Measurements from ENCODE around the gene ZFX.

Gene ZFX

DNA sequence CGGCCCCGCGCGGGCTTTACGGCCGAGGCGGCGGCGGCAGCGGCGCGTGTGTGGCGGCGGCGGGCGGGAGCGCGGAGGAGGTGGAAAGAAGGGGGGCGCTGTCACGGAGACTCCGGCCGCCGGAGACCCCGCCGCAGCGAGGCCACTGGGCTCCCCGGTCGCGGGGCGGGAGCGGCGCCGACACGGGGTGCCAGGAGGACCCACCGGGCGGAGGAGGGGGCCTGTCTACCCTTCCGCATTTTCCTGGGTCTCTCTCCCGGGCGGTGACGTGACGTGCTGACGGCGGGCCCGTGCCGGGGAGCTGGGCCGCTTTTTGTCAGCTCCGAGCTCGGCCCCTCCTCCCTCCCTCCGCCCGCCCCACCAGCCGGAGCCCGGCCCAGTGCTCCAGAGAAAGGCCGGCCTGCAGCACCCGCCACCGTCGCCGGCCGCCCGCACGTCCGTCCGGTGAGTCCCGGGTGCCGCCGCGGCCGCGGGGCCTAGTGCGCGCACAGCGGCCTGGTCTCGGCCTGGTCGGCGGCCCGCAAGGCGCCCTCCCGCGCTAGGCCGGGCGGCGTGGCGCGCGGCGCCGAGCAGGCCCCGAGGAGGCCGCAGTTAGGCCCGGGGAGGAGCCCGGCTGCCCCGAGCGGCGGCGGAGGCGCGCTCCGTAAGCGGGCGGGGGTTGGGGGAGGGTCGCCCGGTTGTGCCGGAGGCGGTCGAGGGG lies at the start of gene ZFX:
Gene ZFX, plus strand, starts transcription at position 379 of the 700 bp plus-strand sequence. CDS start 23,014 bp downstream, outside the sequence.
- DNase-seq (ENCODE audit: low read depth): no peak
- TF ChIP-seq, protein P1, sequence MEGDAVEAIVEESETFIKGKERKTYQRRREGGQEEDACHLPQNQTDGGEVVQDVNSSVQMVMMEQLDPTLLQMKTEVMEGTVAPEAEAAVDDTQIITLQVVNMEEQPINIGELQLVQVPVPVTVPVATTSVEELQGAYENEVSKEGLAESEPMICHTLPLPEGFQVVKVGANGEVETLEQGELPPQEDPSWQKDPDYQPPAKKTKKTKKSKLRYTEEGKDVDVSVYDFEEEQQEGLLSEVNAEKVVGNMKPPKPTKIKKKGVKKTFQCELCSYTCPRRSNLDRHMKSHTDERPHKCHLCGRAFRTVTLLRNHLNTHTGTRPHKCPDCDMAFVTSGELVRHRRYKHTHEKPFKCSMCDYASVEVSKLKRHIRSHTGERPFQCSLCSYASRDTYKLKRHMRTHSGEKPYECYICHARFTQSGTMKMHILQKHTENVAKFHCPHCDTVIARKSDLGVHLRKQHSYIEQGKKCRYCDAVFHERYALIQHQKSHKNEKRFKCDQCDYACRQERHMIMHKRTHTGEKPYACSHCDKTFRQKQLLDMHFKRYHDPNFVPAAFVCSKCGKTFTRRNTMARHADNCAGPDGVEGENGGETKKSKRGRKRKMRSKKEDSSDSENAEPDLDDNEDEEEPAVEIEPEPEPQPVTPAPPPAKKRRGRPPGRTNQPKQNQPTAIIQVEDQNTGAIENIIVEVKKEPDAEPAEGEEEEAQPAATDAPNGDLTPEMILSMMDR (conservative IDR thresholded peaks at IDR 0.05; ENCODE audit: low read depth, low read length): no peak
- peak within 1 kb of the TSS; percentile 93 for H3K4me3 ChIP-seq (ENCODE audit: low read length)

DNA sequence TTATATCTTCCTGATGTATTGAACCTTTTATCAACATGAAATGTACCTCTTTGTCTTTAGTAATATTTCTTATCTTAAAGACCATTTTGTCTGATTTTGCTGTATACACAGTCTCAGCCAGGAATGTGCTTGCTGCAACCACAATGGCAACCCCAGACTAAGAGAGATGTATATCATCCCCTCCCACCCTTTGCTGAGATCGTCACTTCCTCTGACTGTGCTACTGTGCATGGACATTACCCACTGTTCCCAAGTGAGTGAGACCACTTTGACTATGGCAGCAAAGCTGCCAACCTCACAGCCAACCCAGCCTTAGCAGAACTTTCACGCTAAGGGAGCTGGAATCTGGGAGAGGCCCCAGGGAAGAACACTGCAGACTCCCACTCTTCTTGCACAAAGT lies 48.8 kb upstream of the ZFX start:
- DNase-seq (ENCODE audit: low read depth): no peak
- H3K4me3 ChIP-seq (ENCODE audit: low read length): no peak overlapping the region
- TF ChIP-seq, protein P1 (conservative IDR thresholded peaks at IDR 0.05; ENCODE audit: low read depth, low read length): no peak

DNA sequence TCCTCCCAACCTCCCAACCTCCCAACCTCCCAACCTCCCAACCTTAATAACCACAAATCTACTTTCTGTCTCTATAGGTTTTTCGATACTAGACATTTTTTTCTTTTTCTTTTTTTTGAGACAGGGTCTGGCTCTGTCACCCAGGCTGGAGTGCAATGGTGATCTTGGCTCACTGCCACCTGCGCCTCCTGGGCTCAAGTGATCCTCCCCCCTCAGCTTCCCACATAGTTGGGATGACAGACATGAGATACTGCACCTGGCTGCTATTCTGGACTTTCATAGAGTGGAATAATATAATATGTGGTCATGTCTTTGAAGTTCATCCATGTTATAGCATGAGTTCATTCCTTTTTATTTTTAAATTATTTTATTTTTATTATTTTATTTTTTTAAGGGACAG lies 39.5 kb upstream of the ZFX start:
- H3K4me3 ChIP-seq (ENCODE audit: low read length): no peak overlapping the region
- no peak for DNase-seq (ENCODE audit: low read depth)
- TF ChIP-seq, protein P1 (conservative IDR thresholded peaks at IDR 0.05; ENCODE audit: low read depth, low read length): no peak

DNA sequence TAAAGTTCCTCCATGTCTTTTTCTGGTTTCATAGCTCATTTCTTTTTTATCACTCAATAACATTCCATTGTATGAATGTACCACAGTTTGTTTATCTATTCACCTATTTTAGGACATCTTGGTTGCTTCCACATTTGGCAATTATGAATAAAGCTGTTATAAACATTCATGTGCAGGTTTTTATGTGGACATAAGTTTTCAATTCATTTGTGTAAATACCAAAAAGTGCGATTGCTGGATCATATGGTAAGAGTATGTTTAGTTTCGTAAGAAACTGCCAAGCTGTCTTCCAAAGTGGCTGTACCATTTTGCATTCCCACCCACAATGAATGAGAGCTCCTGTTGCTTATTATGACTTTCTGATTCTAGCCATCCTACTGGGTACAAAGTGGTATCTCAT lies 36.3 kb upstream of the ZFX start:
- no peak for DNase-seq (ENCODE audit: low read depth)
- TF ChIP-seq, protein P1 (conservative IDR thresholded peaks at IDR 0.05; ENCODE audit: low read depth, low read length): no peak
- H3K4me3 ChIP-seq (ENCODE audit: low read length): no peak overlapping the region

DNA sequence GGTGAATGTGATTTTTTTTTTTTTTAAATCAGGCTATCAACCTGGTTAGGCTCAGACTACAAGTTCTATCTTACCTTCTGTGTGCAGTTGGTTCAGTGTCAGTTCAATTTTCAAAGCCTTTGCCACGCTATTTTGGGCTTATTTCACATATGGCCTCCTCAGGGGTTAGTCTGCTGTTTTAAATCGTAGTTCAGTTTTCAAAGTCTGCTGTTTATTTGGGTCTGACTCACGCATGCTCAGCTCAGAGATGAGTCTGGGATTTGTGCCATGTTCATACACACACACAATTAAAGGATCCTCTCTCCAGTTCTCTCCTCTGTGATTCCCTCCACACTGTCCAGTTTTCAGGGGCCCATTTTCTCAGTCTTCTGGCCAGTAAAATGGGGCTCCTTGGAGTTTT lies 32.3 kb upstream of the ZFX start:
- TF ChIP-seq, protein P1 (conservative IDR thresholded peaks at IDR 0.05; ENCODE audit: low read depth, low read length): no peak
- no peak overlapping the region for H3K4me3 ChIP-seq (ENCODE audit: low read length)
- DNase-seq (ENCODE audit: low read depth): peak; percentile 2

DNA sequence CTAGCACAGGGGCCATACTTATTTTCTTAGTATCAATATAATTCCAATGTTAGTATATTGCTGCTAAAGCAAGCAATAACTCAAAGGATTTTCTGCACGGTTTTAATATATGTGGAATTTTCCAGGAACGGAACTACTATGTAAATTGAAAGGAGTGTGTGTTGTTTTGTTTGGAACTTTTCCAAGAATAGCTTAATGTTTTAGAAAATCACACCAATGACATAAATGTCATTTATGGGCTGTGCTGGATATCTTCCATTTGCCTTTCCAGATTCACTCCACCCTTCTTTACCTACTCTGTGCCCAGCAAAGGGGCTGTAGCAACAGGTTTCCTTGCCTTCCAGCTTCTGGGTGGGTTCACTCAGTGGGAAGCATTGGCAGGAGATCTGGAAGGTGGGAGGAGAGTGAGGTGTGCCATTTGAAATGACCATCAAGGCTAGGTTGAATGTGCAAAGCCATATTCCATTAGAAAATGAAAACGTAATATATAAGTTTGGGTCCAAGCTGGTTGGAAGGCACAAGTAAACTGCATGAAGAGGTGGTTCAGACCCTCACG lies 25.2 kb upstream of the ZFX start:
- TF ChIP-seq, protein P1 (conservative IDR thresholded peaks at IDR 0.05; ENCODE audit: low read depth, low read length): no peak
- no peak for DNase-seq (ENCODE audit: low read depth)
- H3K4me3 ChIP-seq (ENCODE audit: low read length): no peak overlapping the region

DNA sequence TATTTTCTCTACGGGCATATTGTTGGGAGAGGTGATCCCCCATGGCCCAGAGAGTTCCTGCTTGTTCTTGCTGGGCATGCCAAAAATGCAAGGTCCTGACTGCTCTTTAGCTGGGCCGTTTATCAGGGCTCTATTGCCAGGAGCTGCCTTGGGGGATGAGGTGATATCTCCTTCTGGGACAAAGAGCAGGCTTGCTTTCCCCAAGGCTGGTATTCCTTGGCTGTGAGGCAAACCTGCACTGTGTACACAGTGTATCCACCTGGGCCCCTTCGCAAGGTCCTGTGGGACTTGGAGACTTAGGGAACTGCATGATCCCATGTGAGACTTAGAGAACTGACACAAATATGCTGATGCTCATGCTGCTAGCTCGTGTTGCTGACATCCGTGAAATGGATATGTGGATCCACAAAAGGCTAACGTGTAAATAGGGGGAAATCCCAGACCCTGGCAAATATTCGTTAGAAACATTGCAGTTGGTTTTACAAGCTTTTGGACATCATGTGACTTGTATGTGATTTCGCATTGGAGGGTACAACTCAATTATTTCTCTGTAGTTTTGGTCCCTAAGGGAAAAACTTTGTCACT lies 24.4 kb upstream of the ZFX start:
- TF ChIP-seq, protein P1 (conservative IDR thresholded peaks at IDR 0.05; ENCODE audit: low read depth, low read length): no peak
- no peak overlapping the region for H3K4me3 ChIP-seq (ENCODE audit: low read length)
- no peak for DNase-seq (ENCODE audit: low read depth)

All from retinal pigment epithelial cell (primary cell).